HG02571 (cell line): ENCODE measurements around the gene CCDC51.

Experiments used
- ATAC-seq: cut with Tn5 transposase; IDR thresholded peaks from one replicate; pipeline ENCODE4 v1.9.1; 2021; ENCODE audit warnings: mild to moderate bottlenecking, moderate library complexity; ENCODE audit not compliant: unreplicated experiment

Gene CCDC51

GRCh38 chr3:48435223-48435595 lies 4.7 kb downstream of the CCDC51 start:
- no peak for ATAC-seq

GRCh38 chr3:48434591-48435222 lies 5.2 kb downstream of the CCDC51 start:
- ATAC-seq: no peak

GRCh38 chr3:48433472-48434118 lies 6.3 kb downstream of the CCDC51 start:
- ATAC-seq: no peak

- ATAC-seq: no peak
These were observed 7.2 kb downstream of the CCDC51 start for GRCh38 chr3:48432411-48433371.

- ATAC-seq: no peak
These were observed 8.5 kb downstream of the CCDC51 start for GRCh38 chr3:48431224-48432029.

GRCh38 chr3:48430708-48431101 lies 9.2 kb downstream of the CCDC51 start:
- ATAC-seq: no peak

GRCh38 chr3:48429960-48430707 lies 9.8 kb downstream of the CCDC51 start, which contains the start of gene PLXNB1:
Gene PLXNB1, minus strand, starts transcription at chr3:48430086. Its CDS starts 5,475 bp downstream, at chr3:48424611.
- no peak for ATAC-seq

GRCh38 chr3:48429317-48429959 lies 10.5 kb downstream of the CCDC51 start:
- no peak for ATAC-seq

- ATAC-seq: no peak
These were observed 11.2 kb downstream of the CCDC51 start for GRCh38 chr3:48428572-48429316.

GRCh38 chr3:48428088-48428571 lies 11.8 kb downstream of the CCDC51 start:
- ATAC-seq: no peak

GRCh38 chr3:48427630-48427962 lies 12.3 kb downstream of the CCDC51 start:
- ATAC-seq: no peak

GRCh38 chr3:48426944-48427629 lies 12.8 kb downstream of the CCDC51 start:
- ATAC-seq: no peak

GRCh38 chr3:48426401-48426909 lies 13.5 kb downstream of the CCDC51 start:
- ATAC-seq: no peak

- no peak for ATAC-seq
These were observed 14.6 kb downstream of the CCDC51 start for GRCh38 chr3:48425281-48425812.

GRCh38 chr3:48423883-48424695 lies 15.8 kb downstream of the CCDC51 start:
- ATAC-seq: no peak

- no peak for ATAC-seq
These were observed 16.6 kb downstream of the CCDC51 start for GRCh38 chr3:48423241-48423882.
